GM12874 (cell line): ENCODE data around the gene AFAP1.

Experiments
- TF ChIP-seq, protein P1 (sequence below): IDR thresholded peaks from 2 replicates; pipeline ENCODE4 v1.5.1; 2011; ENCODE audit warnings: low read depth, mild to moderate bottlenecking, control low read depth, low read length, moderate library complexity; ENCODE audit not compliant: insufficient read depth

AFAP1 gene

DNA sequence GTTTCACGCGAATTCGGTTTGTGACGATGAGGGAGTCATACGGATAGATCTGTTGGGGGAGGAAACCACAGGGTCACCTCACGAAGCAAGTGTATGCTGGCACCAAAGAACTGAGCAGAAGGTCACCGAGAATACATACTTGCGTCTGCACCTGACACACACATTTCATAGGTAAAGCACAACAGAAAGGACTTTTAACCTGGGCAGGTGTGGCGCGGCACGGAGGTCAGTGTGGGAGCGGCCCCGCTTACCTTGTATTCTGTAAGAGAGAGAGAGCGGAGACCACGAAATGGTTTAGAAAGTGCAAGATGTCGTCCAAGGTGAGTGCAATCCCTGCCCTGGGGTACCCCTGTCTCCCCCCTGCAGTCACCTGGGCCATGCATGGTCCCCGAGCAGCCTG, 43.6 kb upstream of the AFAP1 start:
- TF ChIP-seq, protein P1, sequence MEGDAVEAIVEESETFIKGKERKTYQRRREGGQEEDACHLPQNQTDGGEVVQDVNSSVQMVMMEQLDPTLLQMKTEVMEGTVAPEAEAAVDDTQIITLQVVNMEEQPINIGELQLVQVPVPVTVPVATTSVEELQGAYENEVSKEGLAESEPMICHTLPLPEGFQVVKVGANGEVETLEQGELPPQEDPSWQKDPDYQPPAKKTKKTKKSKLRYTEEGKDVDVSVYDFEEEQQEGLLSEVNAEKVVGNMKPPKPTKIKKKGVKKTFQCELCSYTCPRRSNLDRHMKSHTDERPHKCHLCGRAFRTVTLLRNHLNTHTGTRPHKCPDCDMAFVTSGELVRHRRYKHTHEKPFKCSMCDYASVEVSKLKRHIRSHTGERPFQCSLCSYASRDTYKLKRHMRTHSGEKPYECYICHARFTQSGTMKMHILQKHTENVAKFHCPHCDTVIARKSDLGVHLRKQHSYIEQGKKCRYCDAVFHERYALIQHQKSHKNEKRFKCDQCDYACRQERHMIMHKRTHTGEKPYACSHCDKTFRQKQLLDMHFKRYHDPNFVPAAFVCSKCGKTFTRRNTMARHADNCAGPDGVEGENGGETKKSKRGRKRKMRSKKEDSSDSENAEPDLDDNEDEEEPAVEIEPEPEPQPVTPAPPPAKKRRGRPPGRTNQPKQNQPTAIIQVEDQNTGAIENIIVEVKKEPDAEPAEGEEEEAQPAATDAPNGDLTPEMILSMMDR = no peak

DNA sequence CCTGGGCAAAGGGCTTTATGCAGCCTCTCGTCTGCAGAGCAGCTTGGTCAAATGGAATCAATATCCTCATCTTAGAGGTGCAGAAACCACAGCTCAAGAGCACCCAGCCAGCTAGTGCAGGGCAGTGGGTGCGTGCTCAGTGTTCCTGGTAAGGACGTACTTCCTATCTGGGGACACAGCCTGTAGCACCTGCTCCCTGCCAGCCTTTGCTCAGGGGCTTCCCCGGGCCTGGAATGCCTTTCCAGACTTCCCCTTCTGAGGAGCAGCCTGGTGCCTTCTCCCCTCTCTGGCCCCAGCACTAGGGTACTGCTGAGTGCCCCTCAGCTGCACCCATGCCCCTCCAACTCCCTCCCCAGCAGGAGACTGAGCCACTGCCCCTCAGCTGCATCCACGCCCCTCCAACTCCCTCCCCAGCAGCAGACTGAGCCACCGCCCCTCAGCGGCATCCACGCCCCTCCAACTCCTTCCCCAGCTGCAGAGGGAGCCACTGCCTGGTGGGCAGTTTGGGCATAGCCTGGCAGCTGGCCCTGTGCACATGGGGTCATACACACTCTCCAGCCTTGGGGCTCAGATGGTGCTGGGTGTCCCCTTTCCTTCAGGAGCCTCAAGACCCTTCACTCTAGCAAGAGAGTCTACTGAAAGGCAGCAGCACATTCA, 42.2 kb upstream of the AFAP1 start:
- TF ChIP-seq, protein P1 = no peak

DNA sequence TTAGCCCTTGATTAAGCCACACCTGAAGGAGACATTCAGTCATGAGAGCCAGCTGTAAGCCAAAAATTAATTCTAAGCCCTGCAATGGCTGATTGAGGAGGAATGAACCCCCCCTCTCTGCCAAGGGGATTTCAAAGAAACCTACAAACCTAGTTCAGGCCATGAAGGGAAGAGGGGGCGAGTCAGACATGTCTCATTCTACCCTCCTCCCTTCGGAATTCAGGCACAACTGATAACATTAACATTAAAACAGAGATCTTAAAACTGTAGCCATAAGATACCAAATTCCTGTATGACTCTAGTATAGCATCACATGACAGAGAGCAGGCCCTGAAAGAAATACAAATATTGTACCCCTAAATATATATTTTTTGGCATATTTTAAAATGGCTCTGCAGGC, 40.4 kb upstream of the AFAP1 start:
- TF ChIP-seq, protein P1 = no peak

DNA sequence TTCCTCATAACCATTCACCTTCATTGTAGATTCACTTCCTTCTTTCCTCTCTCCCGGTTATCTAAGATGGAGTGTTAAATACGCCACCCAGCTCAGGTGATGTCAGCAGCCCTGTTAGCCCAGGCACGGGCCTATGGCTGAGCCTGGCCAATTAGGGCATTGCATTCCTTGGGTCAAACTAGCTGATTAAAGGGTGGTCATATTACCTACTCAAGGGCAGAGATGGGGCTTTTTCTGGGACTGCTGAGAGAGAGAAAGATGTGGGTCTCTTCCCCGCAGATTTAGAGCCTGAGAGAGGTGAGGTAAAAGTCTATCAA, 39.9 kb upstream of the AFAP1 start:
- TF ChIP-seq, protein P1 = no peak

DNA sequence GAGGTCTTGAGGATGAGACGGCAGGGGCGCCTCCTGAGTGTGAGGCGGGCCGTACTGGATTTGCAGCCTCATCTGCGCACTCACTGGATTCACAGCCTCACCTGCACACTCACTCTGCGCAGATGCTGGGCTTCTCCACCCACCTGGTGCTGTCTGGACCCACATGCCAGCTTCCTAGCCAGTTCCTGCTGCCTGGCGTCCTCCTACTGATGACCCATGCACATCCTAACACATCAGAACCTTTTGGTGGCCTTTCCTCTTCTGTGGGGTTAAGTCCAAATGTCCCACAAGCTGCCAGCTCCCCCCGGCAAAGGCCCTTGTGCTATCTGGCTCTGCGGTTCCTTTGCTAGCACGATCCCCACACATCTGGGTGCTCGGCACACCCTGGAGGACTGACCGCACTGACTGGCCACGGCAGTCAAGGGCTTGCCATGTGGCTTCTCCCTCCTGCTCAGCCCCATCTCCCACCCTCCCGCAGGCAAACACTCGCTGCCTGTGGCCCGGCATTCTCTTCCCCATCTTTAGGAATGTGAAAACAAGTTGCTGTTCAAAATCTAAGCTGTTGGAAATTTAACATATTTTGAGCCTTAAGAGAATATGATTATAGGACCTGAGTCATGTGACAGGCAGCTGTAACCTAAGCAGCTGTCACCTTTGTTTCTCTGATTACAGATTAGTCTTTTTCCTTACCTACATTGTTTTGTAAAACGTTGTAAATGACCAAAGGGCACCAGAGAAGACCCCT, 39.4 kb upstream of the AFAP1 start:
- TF ChIP-seq, protein P1 = no peak

DNA sequence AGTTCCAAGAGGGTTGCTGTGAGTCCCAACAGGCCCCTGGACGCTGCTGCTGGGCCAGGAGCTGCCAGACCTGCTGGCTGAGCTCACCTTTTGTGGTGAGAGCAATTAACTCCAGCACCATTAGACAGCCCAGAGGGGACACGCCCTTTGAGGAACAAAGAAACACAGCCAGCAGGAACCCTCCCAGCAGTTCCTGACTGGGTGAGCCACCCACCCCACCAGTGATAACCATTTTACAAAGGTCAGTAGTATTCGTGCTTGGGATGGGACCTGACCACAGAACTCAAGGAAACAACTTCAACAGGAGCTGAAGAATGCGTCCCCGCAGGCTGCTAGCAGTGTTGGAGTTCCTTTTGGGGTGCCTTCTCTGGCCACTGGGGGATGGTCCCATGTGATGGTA, 38.8 kb upstream of the AFAP1 start:
- TF ChIP-seq, protein P1 = no peak

DNA sequence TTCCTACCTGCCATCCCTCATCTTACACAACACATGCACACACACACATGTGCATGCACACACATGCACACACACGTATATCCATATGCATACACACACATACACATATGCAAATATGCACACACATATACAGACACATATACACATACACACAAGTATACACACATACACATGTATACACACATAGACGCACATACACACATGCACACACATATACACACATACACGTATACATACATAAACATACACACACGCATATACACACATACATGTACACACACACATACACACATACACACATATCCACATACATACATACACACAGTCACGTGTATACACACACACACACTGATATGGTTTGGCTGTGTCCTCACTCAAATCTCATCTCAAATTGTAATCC, 37.0 kb upstream of the AFAP1 start:
- TF ChIP-seq, protein P1 = no peak
